Measurements from ENCODE around the gene CPZ. TPM values are rescaled to one million over a fixed set of nuclear protein-coding genes. Genes with fewer than 3 reads are reported as not detected.

Gene CPZ
- total and polyA plus RNA-seq, 10 of the 15 experiments (the other 5 are each of a cell fraction or from before 2014, with no cell fraction given) = not detected

- ChIA-PET SMC1A (ENCODE audit: uncharacterized antibody, unreplicated experiment) (no interaction called here), RAD21 (ENCODE audit: unreplicated experiment) (no interaction called here), CTCF (no interaction called here), POLR2A (no interaction called here)
- Histone ChIP-seq H3K4me3 (no peak overlapping the region), H3K36me3 (ENCODE audit: control insufficient read depth in 2 of 2, insufficient read depth in 2 of 2, low read length in 1 of 2) (no peaks in the 10 kb centered on the region; a peak in 1 of 4 replicates), H4K20me1 (ENCODE audit: control insufficient read depth, insufficient read depth) (no peaks in the 10 kb centered on the region), H3K27me3 (replicated peaks in 1 of 2; ENCODE audit: control insufficient read depth in 2 of 2, insufficient read depth in 2 of 2, low read length in 1 of 2) (no peaks in the 10 kb centered on the region), H3K4me1 (ENCODE audit: control insufficient read depth, insufficient read depth, low read length) (no peaks in the 10 kb centered on the region), H3K4me2 (ENCODE audit: control insufficient read depth, insufficient read depth) (no peak overlapping the region), H3K9ac (ENCODE audit: control insufficient read depth, insufficient read depth, low read length) (no peak overlapping the region), H3K79me2 (ENCODE audit: control insufficient read depth, insufficient read depth, low read length) (no peaks in the 10 kb centered on the region), H3K27ac (ENCODE audit: control insufficient read depth, insufficient read depth) (no peak overlapping the region), H2AFZ (ENCODE audit: control insufficient read depth, low read depth, low read length) (no peak overlapping the region), H3K9me3 (replicated peaks; ENCODE audit: control insufficient read depth, insufficient read depth, low read length) (no peaks in the 10 kb centered on the region)
- WGBS (ENCODE audit: insufficient coverage, insufficient replicate concordance, low lambda C conversion rate, missing lambda C conversion rate) = 31% methylated on average over 8 of the region's 8 CpGs
- intact Hi-C loops (cut with micrococcal nuclease; ENCODE audit: unreplicated experiment) (no loop called here), in situ Hi-C loops (cut with MboI) (loop anchor here (10.0 kb wide), 1 partner anchor 314 kb away; no protein-coding TSS in a partner anchor)
- ATAC-seq (no peak), FAIRE-seq (no peak), DNase-seq (ENCODE audit: low read depth, low spot score) (no peak)
- BruUV-seq (replicated peaks) = no TSS peak
- TF ChIP-seq TCF3 (IDR thresholded peaks at IDR 0.05; ENCODE audit: borderline replicate concordance, insufficient read depth, low read depth, low read length) (0 out of 2 replicates have a peak, but pooled peaks have one; percentile 4), MEF2A (IDR thresholded peaks at IDR 0.05; ENCODE audit: insufficient read depth, low read depth, low read length) (no peak), NKRF (conservative IDR thresholded peaks at IDR 0.05) (no peak), ZBTB11 (CRISPR knock-in tag; IDR thresholded peaks at IDR 0.05) (no peak), E2F4 (IDR thresholded peaks at IDR 0.05; ENCODE audit: low read depth, low read length) (no peak), NRF1 (conservative IDR thresholded peaks at IDR 0.05; ENCODE audit: low read depth, low read length) (no peak), SUZ12 (IDR thresholded peaks at IDR 0.05; ENCODE audit: unreplicated experiment) (no peak), IRF5 (IDR thresholded peaks at IDR 0.05; ENCODE audit: borderline replicate concordance) (no peak), SP1 (IDR thresholded peaks at IDR 0.05; ENCODE audit: low read depth, low read length) (no peak), GATAD2B (conservative IDR thresholded peaks at IDR 0.05; ENCODE audit: low read depth) (no peak), BCL3 (IDR thresholded peaks at IDR 0.05; ENCODE audit: borderline replicate concordance, insufficient read depth, low read depth, low read length, poor library complexity, severe bottlenecking) (peak; percentile 28), RCOR1 (conservative IDR thresholded peaks at IDR 0.05; ENCODE audit: low read depth, low read length) (no peak)
Observed at GRCh38 chr4:8610858-8611616, 18.5 kb downstream of the CPZ start.

Measured in GM12878 (cell line).